Limb (tissue), 2 donors: ENCODE measurements around the gene TGM4.
"Not testable (repeated sequence)": the region's sequence is repeated elsewhere in the genome, so short reads cannot be mapped to it uniquely, and the experiment has no call there.

Experiments used
- DNase-seq, 2 donors: peaks; one replicate each; pipeline ENCODE4 v3.0.0-alpha.2; 2016; ENCODE audit errors: extremely low spot score in 2 of 2

Gene TGM4

GRCh38 chr3:44874308-44874707, at the start of gene TGM4:
TGM4 (plus strand) TSS chr3:44874608; CDS start chr3:44874679, 71 bp downstream.
- no peak for DNase-seq

GRCh38 chr3:44825264-44825925, 49.0 kb upstream of the TGM4 start:
- DNase-seq, result no peak

- DNase-seq, result no peak
These were observed 47.2 kb upstream of the TGM4 start for GRCh38 chr3:44827196-44827595.

GRCh38 chr3:44831232-44831631, 43.2 kb upstream of the TGM4 start:
- no peak for DNase-seq

- no peak for DNase-seq
These were observed 42.4 kb upstream of the TGM4 start for GRCh38 chr3:44832032-44832431.

- no peak for DNase-seq
These were observed 41.4 kb upstream of the TGM4 start for GRCh38 chr3:44832965-44833364.

GRCh38 chr3:44833394-44833793, 41.0 kb upstream of the TGM4 start:
- no peak for DNase-seq

- no peak for DNase-seq
These were observed 38.7 kb upstream of the TGM4 start for GRCh38 chr3:44835684-44836083.

- no peak for DNase-seq
These were observed 32.0 kb upstream of the TGM4 start for GRCh38 chr3:44842376-44842775.

GRCh38 chr3:44845528-44846520, 28.6 kb upstream of the TGM4 start:
- DNase-seq, result no peak

GRCh38 chr3:44848634-44849033, 25.8 kb upstream of the TGM4 start:
- no peak for DNase-seq

- DNase-seq, result not testable (repeated sequence)
These were observed 17.7 kb upstream of the TGM4 start for GRCh38 chr3:44856663-44857062.

GRCh38 chr3:44860117-44860516, 14.3 kb upstream of the TGM4 start:
- DNase-seq, result no peak

- peak; percentile 95 to 97 for DNase-seq
These were observed 12.8 kb upstream of the TGM4 start, which contains the start of gene TMEM42 for GRCh38 chr3:44861412-44862225. TMEM42 (plus strand) TSS chr3:44861912; CDS start chr3:44861925, 13 bp downstream.

- peak in 1 of 2 donors; percentile 15 for DNase-seq
These were observed 12.2 kb upstream of the TGM4 start for GRCh38 chr3:44862226-44862637.

- peak in 1 of 2 donors; percentile 2 for DNase-seq
These were observed 9.0 kb upstream of the TGM4 start for GRCh38 chr3:44865272-44866035.

- no peak for DNase-seq
These were observed 6.8 kb upstream of the TGM4 start for GRCh38 chr3:44867421-44868111.

GRCh38 chr3:44870375-44871061, 3.9 kb upstream of the TGM4 start:
- DNase-seq, result no peak

- no peak for DNase-seq
These were observed 1.2 kb downstream of the TGM4 start for GRCh38 chr3:44875596-44875995.

GRCh38 chr3:44877333-44877732, 2.9 kb downstream of the TGM4 start:
- DNase-seq, result no peak
